ENCODE measurements around the gene DYNLL2.
"Not testable (repeated sequence)": the region's sequence is repeated elsewhere in the genome, so short reads cannot be mapped to it uniquely, and the experiment has no call there.

The DYNLL2 gene

GRCh38 chr17:58082870-58083490 lies at the start of gene DYNLL2:
TSS of gene DYNLL2 (plus strand) at chr17:58083419. CDS start at chr17:58087091, 3,672 bp downstream.
- FAIRE-seq: no peak

DNA sequence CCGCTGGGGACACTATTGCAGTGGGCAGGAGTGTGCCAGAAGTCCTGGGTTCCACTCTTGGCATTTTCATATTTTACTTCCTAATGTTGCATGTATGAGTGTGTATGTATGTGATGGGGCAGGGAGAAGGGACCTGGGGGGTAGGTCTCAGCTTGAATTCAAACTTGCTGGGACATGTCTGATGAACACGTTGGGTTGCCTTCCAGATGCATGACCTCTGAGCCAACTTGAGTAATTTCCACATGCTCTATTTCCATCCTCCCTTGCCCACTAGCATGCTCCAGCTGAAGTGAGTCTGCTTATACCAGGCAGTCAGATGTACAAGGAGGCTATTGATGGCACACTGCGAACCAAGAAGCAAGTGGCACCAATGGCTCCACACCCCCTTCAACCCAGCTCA lies 43.2 kb upstream of the DYNLL2 start:
- no peak for FAIRE-seq

GRCh38 chr17:58040386-58040785 lies 42.8 kb upstream of the DYNLL2 start:
- FAIRE-seq: no peak

DNA sequence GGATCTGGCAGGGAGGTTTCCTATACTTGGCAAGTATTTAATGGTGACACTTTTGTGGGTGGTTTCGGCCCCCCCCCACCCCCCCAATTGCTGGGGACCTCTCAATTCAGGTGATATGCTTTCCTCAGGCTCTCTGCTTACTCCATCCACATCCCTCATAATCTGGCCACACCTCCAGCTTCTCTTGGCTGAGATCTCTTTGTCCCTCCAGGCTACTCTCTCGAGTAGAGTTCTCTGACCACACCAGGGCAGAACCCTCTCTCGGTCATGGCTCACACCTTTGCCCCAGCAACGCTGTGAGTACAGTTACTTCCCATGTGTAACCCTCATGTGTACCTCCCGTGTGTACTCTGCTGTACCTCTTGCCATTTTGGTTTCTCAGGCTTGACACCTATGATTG lies 42.1 kb upstream of the DYNLL2 start:
- FAIRE-seq: no peak

GRCh38 chr17:58043221-58044181 lies 39.7 kb upstream of the DYNLL2 start:
- FAIRE-seq: no peak

GRCh38 chr17:58044256-58044655 lies 39.0 kb upstream of the DYNLL2 start:
- not testable (repeated sequence) for FAIRE-seq

GRCh38 chr17:58046239-58047094 lies 36.8 kb upstream of the DYNLL2 start:
- no peak for FAIRE-seq

DNA sequence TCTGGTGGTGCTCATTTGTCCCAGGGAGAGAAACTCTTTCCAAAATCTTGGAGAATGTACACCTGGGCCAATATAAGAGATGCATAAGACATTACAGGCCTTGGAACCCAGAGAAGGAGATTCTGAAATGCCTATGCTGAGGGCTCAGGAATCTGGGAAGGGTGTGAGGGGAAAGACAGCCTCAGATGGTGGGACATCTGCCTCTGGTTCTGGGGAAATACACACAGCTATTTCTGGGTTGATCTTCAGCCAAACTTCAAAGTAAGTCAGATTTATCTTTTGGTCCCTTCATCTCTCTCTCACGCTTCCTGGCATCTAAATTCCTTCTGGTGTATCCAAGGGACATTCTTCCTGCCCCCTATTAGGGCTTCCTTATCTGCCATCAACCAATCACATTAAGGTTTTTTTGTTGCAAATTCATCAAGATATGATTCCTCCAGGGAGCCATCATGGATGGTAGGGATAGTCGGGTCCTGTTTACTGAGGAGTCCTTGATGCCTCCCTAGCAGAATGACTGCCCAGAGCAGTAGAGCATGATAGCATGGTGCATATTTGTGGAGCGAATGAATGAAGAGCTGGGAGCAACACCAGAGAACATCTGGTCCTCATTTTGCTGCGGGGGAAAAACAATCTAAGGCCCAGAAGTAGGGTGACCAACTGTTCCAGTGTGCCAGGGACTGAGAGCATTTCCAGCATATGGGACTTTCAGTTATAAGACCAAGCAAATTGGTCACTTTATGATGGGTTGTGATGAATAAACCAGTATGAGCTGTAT lies 35.7 kb upstream of the DYNLL2 start:
- FAIRE-seq: no peak

- FAIRE-seq: no peak
Observed at GRCh38 chr17:58049533-58049932, 33.7 kb upstream of the DYNLL2 start.

- no peak for FAIRE-seq
Observed at GRCh38 chr17:58050966-58051365, 32.3 kb upstream of the DYNLL2 start.

GRCh38 chr17:58051468-58051867 lies 31.8 kb upstream of the DYNLL2 start:
- no peak for FAIRE-seq

DNA sequence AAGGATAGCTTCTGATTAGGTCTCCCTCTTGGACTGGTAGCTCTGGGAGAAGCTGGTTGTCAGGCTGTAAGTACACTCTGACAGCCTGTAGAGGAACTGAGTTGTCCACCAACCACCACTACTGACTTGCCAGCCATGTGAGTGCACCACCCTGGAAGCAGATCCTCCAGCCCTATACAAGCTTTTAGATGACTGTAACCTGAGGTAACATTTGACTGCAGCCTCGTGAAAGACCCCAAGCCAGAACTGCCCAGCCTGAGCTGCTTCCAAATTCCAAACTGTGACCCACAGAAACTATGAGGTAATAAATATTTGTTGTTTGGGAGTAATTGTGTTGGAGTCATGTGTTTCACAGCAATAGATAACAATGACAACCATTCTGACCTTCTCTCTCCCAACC lies 30.8 kb upstream of the DYNLL2 start:
- no peak for FAIRE-seq

DNA sequence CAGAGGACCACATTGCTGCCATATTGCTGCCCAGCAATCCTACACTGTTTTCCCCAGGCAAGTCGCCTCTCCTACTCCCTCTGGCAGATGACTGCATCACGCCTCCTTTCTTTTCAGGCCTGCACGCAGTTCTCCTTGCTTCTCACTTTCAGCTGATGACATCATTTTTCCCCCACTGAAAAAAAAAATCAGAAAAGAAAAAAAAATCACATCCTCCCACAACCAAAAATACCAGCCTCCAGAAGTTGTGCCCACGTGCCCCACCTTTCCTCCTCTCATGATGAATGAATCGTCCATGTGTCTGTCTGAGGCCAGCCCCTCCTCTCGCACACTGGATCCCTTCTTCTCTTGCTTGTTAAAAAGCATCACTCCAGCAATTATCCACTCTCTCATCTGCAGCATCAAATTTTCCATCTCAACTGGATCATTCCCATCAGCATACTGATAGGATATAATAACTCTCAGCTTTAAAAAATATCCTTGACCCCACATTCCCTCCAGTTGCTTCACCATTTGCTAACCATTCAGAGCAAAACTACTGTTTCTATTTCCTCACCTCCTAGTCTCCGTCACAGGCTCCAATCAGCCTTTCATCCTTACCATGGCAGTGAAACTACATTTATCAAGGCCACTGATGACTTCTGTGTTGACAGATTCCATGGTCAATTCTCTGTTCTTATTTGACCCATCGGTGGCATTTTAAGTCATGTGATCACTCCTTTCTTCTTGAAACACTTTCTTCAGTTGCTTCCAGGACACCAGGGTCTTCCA lies 30.1 kb upstream of the DYNLL2 start:
- FAIRE-seq: no peak

DNA sequence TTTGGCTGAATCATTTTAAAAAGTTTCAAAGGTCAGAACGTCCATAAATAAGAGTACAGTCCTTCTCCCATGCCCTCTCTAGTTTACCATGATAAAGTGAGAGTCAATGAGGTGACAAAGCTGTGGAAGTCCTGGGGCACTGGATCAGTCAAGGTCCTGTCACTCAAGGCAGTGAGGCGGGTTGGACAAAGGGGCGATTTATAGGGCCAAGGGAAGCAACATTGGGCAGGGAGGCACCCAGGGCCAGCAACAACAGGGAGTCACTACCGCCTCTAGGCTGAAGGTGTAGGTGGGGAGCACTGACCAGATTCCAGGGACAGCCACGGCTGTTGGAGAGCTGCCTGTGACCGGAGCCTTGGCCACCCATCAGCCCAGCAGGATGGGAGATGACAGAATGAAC lies 28.6 kb upstream of the DYNLL2 start:
- no peak for FAIRE-seq

DNA sequence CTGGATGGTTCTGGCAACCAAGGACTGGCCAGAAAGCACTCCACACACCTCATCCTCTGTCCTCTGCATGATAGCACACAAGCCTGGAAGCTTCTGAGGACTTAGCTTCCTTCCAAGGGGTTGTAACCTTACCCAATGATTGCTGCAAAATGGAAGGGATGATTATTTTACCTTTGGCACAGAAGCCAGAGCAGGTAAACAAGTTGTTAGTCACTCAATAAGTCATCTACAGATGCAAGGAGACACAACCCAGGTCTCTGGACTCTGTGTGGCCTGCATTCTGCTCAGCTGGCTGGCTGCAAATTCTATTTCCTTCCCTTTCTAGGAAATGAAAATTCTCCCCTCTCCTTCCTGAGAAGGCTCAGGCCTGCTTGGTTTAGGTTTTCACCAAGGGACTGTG lies 26.7 kb upstream of the DYNLL2 start:
- FAIRE-seq: no peak

- FAIRE-seq: no peak
Observed at GRCh38 chr17:58059141-58059540, 24.1 kb upstream of the DYNLL2 start.

DNA sequence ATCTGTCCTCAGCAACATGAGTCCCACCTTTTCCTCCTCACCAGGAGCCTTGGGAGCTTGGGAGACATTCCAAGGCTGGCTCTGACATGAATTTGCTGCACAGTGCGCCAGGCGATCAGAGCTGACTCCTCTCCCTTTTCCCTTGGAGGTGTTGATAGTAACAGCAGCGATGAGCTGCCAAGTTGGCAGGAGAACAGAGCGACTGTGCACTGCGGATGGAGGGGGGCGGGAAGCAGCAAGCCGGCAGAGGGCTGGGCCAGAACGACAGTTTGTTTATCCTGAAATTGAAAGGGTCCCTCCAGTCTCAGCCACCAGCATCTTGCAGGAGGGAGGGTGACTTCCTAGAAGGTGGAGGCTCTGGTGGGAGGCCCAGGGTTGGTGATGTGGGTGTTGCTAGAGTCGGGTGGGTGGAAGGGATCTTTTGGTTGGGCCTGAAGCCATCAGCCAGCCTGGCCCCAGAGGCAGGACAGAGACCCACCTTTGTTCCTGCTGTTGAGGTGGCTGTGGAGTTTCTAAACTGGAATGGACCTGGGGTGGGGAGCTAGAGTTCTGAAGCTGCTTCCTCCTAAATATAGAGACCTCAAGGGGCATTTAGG lies 22.5 kb upstream of the DYNLL2 start:
- FAIRE-seq: no peak

GRCh38 chr17:58061672-58062071 lies 21.5 kb upstream of the DYNLL2 start:
- no peak for FAIRE-seq

DNA sequence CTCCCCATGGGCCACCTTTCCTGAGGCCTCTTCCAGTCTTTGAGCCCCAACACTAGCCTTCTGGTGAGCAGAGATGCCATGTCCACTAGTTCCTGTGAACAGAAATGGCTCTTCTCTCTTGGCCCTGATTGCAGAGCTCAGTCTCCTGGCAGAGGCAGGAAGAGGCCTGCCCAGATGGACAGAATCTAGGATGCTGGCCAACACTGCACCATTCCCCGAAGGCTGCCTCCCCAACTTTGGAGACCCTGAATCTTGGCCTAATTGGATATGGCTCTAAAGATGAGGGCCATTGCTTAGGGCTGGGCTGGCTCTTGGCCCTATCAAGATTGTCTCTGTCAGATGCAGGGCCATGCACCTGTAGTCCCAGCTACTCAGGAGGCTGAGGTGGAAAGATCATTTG lies 18.0 kb upstream of the DYNLL2 start:
- FAIRE-seq: no peak

DNA sequence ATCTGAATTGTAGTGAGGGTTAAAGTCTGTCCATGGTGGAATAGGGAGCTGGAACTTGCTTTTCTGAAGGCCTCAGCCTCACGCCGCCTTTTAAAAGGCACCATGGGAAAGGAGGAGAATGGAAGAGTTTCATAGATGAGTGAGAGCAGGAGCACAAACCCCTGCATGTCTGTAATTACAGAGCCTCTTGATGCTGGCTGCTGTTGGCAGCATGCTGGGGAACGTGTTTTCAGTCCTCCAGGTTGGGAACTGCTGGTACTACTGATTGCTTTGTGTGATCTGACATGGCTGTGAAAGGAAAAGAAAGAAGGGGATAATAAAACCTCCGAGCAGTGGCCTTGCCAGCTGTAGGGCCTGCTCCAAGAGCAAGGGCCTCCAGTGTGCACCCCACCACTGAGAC lies 16.8 kb upstream of the DYNLL2 start:
- FAIRE-seq: no peak

GRCh38 chr17:58072862-58073261 lies 10.4 kb upstream of the DYNLL2 start:
- no peak for FAIRE-seq
